Measurements from ENCODE around the gene PTPRH.

GRCh38 chr19:55238030-55238429 is 28.7 kb upstream of the PTPRH start:
- TF ChIP-seq, protein P1, sequence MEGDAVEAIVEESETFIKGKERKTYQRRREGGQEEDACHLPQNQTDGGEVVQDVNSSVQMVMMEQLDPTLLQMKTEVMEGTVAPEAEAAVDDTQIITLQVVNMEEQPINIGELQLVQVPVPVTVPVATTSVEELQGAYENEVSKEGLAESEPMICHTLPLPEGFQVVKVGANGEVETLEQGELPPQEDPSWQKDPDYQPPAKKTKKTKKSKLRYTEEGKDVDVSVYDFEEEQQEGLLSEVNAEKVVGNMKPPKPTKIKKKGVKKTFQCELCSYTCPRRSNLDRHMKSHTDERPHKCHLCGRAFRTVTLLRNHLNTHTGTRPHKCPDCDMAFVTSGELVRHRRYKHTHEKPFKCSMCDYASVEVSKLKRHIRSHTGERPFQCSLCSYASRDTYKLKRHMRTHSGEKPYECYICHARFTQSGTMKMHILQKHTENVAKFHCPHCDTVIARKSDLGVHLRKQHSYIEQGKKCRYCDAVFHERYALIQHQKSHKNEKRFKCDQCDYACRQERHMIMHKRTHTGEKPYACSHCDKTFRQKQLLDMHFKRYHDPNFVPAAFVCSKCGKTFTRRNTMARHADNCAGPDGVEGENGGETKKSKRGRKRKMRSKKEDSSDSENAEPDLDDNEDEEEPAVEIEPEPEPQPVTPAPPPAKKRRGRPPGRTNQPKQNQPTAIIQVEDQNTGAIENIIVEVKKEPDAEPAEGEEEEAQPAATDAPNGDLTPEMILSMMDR (optimal IDR thresholded peaks at IDR 0.05 in 1 of 3, IDR thresholded peaks at IDR 0.05 in 1 of 3, conservative IDR thresholded peaks at IDR 0.05 in 1 of 3; ENCODE audit: extremely low read depth in 1 of 3, insufficient read depth in 2 of 3, low read length in 3 of 3): no peak
- TF ChIP-seq EZH2 (IDR thresholded peaks at IDR 0.05; ENCODE audit: low read length): no peak
